KMS-11 (cell line): ENCODE measurements around the gene VSTM5.

ENCODE experiments used
- H2AFZ ChIP-seq: fragments of 200-600 bp; sonication (generic); 2 replicates; pipeline ENCODE4 v1.6.1; 2016; ENCODE audit warnings: antibody characterized with exemption, mixed run types, low read depth
- H3K27ac ChIP-seq: fragments of 200-600 bp; sonication (generic); 2 replicates; pipeline ENCODE4 v1.6.1; 2016; ENCODE audit warnings: mild to moderate bottlenecking, mixed run types
- H3K27me3 ChIP-seq: fragments of 200-600 bp; sonication (generic); 2 replicates; pipeline ENCODE4 v1.6.1; 2017; ENCODE audit warnings: mild to moderate bottlenecking, low read depth, mixed run types, moderate library complexity; ENCODE audit not compliant: insufficient read depth
- H3K36me3 ChIP-seq: fragments of 200-600 bp; sonication (generic); 2 replicates; pipeline ENCODE4 v1.6.1; 2017; ENCODE audit warnings: mild to moderate bottlenecking, mixed run types; ENCODE audit not compliant: insufficient read depth
- H3K4me1 ChIP-seq: fragments of 200-600 bp; sonication (generic); 2 replicates; pipeline ENCODE4 v1.6.1; 2016; ENCODE audit warnings: mild to moderate bottlenecking, low read depth, mixed run types; ENCODE audit not compliant: poor library complexity, severe bottlenecking
- H3K4me2 ChIP-seq: fragments of 200-600 bp; sonication (generic); 2 replicates; pipeline ENCODE4 v1.7.0; 2016; ENCODE audit warnings: mild to moderate bottlenecking, mixed run types
- H3K4me3 ChIP-seq: fragments of 200-600 bp; sonication (generic); IDR thresholded peaks from 2 replicates; pipeline ENCODE4 v1.6.1; 2017; ENCODE audit warnings: low read depth, low read length, mixed read lengths; ENCODE audit not compliant: insufficient read depth
- H3K79me2 ChIP-seq: fragments of 200-600 bp; sonication (generic); 2 replicates; pipeline ENCODE4 v1.6.1; 2016; ENCODE audit warnings: low read depth, mixed run types; ENCODE audit not compliant: insufficient read depth
- H3K9ac ChIP-seq: fragments of 200-600 bp; sonication (generic); 2 replicates; pipeline ENCODE4 v1.6.1; 2016; ENCODE audit warnings: mild to moderate bottlenecking, mixed run types
- H4K20me1 ChIP-seq: fragments of 200-600 bp; sonication (generic); 2 replicates; pipeline ENCODE4 v1.6.1; 2016; ENCODE audit warnings: mild to moderate bottlenecking, mixed run types; ENCODE audit not compliant: insufficient read depth
- TF ChIP-seq, protein P1 (sequence below): fragments of 200-600 bp; sonication (generic); conservative IDR thresholded peaks from 2 replicates; pipeline ENCODE4 v1.6.1; 2017; ENCODE audit warnings: low read depth, mild to moderate bottlenecking, antibody characterized with exemption, low read length, moderate library complexity, mixed read lengths

The VSTM5 gene

DNA sequence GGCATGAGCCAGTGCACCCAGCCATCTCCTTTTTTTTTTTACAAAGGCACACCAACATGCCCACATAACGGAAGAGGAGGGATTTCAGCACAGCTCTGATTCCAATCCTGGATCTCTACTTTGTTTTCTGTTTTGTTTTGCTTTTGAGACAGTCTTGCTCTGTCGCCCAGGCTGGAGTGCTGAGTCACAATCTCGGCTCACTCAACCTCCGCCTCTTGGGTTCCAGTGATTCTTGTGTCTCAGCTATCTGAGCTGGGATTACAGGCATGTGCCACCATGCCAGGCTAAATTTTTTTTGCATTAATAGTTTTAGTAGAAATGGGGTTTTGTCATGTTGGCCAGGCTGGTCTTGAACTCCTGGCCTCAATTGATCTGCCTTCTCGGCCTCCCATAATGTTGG, 28.1 kb downstream of the VSTM5 start:
- no peak overlapping the region for H3K4me2 ChIP-seq
- TF ChIP-seq, protein P1, sequence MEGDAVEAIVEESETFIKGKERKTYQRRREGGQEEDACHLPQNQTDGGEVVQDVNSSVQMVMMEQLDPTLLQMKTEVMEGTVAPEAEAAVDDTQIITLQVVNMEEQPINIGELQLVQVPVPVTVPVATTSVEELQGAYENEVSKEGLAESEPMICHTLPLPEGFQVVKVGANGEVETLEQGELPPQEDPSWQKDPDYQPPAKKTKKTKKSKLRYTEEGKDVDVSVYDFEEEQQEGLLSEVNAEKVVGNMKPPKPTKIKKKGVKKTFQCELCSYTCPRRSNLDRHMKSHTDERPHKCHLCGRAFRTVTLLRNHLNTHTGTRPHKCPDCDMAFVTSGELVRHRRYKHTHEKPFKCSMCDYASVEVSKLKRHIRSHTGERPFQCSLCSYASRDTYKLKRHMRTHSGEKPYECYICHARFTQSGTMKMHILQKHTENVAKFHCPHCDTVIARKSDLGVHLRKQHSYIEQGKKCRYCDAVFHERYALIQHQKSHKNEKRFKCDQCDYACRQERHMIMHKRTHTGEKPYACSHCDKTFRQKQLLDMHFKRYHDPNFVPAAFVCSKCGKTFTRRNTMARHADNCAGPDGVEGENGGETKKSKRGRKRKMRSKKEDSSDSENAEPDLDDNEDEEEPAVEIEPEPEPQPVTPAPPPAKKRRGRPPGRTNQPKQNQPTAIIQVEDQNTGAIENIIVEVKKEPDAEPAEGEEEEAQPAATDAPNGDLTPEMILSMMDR = no peak
- no peak overlapping the region for H3K4me3 ChIP-seq
- no peaks in the 10 kb centered on the region for H3K27me3 ChIP-seq
- no peak overlapping the region for H3K9ac ChIP-seq
- no peaks in the 10 kb centered on the region for H4K20me1 ChIP-seq
- no peak overlapping the region for H3K27ac ChIP-seq
- H3K36me3 ChIP-seq = no peaks in the 10 kb centered on the region
- H2AFZ ChIP-seq = no peak overlapping the region
- H3K4me1 ChIP-seq = no peaks in the 10 kb centered on the region
- H3K79me2 ChIP-seq = no peaks in the 10 kb centered on the region

DNA sequence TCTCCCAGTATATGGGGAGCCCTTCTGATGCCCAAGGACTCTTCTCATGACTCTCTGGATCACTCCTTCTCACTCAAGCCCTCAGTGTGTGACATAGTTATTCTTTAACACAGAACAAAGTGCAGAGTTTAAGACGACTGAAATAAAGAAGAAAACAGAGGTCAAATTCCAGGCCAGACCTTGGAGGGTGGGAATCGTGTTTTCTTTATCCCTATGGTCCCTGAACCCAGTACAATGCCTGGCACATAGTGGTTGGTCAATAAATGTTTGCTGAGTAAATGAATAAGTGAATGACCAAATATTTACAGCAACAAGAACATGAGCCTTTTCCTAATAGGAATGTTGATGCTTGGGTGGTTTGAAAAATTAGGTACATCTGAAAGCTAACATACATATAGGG, 28.8 kb downstream of the VSTM5 start:
- Histone ChIP-seq H2AFZ (no peak overlapping the region), H3K79me2 (no peaks in the 10 kb centered on the region), H3K4me2 (no peak overlapping the region), H4K20me1 (no peaks in the 10 kb centered on the region), H3K9ac (no peak overlapping the region), H3K27me3 (no peaks in the 10 kb centered on the region), H3K27ac (no peak overlapping the region), H3K36me3 (no peaks in the 10 kb centered on the region), H3K4me1 (no peaks in the 10 kb centered on the region), H3K4me3 (no peak overlapping the region)
- TF ChIP-seq, protein P1 = no peak

DNA sequence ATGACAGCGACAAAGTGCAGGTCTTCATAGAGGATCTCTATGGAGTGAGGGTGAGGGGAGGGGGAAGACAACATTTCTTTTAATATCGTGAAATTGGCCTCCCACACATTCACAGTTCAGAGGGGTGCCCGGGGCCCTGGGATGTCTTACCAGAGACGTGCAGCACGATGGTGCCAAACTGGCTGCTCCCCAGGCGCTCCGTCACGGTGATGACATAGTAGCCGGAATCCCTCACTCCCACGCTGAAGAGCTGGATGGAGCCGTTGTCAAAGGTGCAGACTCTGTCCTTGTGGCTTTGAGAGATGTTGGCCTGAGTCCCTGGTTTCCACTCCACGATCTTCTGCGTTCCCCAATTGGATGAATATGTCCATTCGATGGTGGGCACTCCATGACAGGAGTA, 29.6 kb downstream of the VSTM5 start:
- H3K9ac ChIP-seq = no peak overlapping the region
- no peaks in the 10 kb centered on the region for H3K36me3 ChIP-seq
- H3K79me2 ChIP-seq = no peaks in the 10 kb centered on the region
- H3K4me1 ChIP-seq = no peaks in the 10 kb centered on the region
- H3K4me2 ChIP-seq = no peak overlapping the region
- H3K4me3 ChIP-seq = no peak overlapping the region
- no peak overlapping the region for H2AFZ ChIP-seq
- TF ChIP-seq, protein P1 = no peak
- no peaks in the 10 kb centered on the region for H3K27me3 ChIP-seq
- H3K27ac ChIP-seq = no peak overlapping the region
- H4K20me1 ChIP-seq = no peaks in the 10 kb centered on the region

DNA sequence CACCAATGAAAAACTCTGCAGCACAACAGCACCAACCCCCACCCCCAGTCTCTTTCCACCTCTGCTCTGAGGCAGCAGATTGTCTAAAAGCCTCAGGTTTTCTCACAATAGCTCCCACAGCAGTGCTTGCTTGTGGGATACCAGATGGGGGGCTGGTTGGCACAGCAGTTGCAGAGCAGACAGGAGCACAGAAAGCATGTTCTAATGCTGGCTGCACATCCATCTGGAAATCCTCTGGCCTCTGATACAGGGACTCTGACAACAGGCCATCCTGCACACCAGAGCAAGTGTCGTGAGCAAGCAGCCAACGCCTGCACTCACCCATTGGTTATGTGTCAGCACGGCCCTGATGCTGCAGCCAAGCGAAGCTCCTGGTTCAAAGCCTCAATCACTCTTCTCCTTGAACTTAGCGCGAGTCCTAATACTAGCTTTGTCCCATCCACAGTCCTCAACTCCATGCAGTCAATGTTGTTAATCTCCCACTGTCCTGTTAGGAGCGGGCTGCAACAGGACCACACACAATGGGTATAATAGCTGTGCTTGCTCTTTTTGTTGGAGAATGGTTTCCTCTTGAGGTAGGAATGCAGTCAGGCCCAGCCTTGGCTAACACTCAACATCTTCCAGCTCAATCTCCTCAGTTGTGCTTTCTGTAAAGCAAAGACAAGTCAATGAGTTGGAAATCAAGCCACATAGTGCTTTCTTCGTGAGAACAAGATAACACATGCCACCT, 30.3 kb downstream of the VSTM5 start:
- Histone ChIP-seq H3K4me1 (no peaks in the 10 kb centered on the region), H3K36me3 (no peaks in the 10 kb centered on the region), H4K20me1 (no peaks in the 10 kb centered on the region), H2AFZ (no peak overlapping the region), H3K4me2 (no peak overlapping the region), H3K27me3 (no peaks in the 10 kb centered on the region), H3K27ac (no peak overlapping the region), H3K9ac (no peak overlapping the region), H3K79me2 (no peaks in the 10 kb centered on the region), H3K4me3 (no peak overlapping the region)
- TF ChIP-seq, protein P1 = no peak
